MG63 (cell line): ENCODE measurements around the gene IFNE. TPM values are rescaled to one million over a fixed set of nuclear protein-coding genes. Genes with fewer than 3 reads are reported as not detected.
A peak's percentile ranks its signal among the peaks of the same experiment; 100 is the strongest.

ENCODE experiments used
- DNase-seq: peaks from one replicate; pipeline ENCODE4 v3.0.0-alpha.2; 2020
- H3K27me3 ChIP-seq: fragments of 250-450 bp; sonication (Bioruptor Pico); 2 replicates; pipeline ENCODE4 v1.5.1; 2020; ENCODE audit warnings: mild to moderate bottlenecking, moderate library complexity
- H3K36me3 ChIP-seq: fragments of 250-450 bp; sonication (Bioruptor Pico); 2 replicates; pipeline ENCODE4 v1.5.1; 2020; ENCODE audit warnings: mild to moderate bottlenecking, moderate library complexity
- H3K4me3 ChIP-seq: fragments of 250-450 bp; sonication (Bioruptor Pico); 2 replicates; pipeline ENCODE4 v1.5.1; 2020; ENCODE audit warnings: mild to moderate bottlenecking, moderate library complexity
- H3K9me3 ChIP-seq: fragments of 250-450 bp; sonication (Bioruptor Pico); 2 replicates; pipeline ENCODE4 v1.5.1; 2020; ENCODE audit warnings: mild to moderate bottlenecking, moderate library complexity
- total RNA-seq: library from RNA; depleted of rRNA; stranded (reverse); fragments of >200 nt; shearing (Covaris generic); gene quantifications from 2 replicates; pipeline ENCODE4 v1.2.3, GENCODE V29; 2014; ENCODE audit warnings: low replicate concordance; rRNA removed

IFNE gene, protein sequence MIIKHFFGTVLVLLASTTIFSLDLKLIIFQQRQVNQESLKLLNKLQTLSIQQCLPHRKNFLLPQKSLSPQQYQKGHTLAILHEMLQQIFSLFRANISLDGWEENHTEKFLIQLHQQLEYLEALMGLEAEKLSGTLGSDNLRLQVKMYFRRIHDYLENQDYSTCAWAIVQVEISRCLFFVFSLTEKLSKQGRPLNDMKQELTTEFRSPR
- total RNA-seq = 0.92 TPM in 1 of 2 replicates, not detected in the other

DNA sequence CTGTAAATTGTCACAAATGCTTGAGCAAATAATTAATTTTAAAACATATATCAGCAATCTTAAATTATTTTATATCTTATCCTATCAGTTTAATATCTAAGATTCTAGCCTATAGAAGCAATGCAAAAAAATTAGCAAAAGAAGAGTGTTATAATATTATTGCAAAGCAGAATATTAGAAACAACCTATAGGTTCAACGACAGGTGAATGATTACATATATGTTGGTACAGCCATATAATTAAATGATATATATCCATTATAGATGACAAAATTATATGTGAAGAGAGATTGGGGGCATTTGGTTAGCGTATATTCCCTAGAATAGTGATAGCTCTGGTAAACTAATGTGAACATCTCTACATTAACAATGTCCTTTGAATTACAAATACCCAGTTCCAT, at the start of gene IFNE:
Gene IFNE, minus strand, starts transcription at position 101 of the 400 bp plus-strand sequence. CDS start 619 bp downstream, outside the sequence.
- no peaks in the 10 kb centered on the region for H3K27me3 ChIP-seq
- peaks cover 13% of the 10 kb centered on the region for H3K9me3 ChIP-seq
- H3K36me3 ChIP-seq = peaks cover 78% of the 10 kb centered on the region
- H3K4me3 ChIP-seq = no peak within 1 kb of the TSS
- no peak for DNase-seq

DNA sequence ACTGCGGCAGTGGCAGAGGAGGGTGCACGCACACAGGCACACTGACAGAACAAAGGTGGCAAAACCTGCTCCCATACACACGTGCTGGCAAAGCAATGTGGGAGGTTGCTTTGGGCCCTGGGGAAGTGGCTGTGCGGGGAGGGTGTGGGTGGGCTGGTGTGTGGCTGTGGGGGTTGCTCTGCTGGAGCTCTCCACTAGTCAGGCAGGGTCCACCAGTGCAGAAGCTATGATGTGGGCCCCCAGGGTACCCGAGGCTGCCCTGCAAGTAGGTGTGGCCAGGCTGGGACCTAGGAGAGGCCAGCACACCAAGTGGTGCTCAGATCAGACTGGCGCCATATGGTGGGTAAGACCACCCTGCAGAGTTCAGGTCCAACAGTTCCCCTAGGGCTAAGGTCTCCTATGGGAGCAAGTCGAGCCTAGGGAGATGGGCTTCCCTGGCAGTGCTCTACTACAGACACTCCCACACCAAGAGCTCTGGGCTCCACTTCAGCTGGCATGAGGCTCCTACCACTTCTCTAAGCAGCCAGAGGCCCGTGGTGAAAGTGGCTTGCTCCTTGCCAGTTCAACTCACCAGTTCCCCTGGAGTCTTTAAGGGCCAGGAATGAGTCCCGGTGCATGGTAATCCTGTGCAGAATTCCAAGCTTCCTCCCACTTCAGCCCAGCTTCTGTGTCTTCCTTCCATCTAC, 46.2 kb upstream of the IFNE start:
- DNase-seq = peak; percentile 52
- H3K4me3 ChIP-seq = no peak overlapping the region
- H3K27me3 ChIP-seq = no peaks in the 10 kb centered on the region
- peaks cover 100% of the 10 kb centered on the region for H3K36me3 ChIP-seq
- peaks cover 50% of the 10 kb centered on the region for H3K9me3 ChIP-seq

DNA sequence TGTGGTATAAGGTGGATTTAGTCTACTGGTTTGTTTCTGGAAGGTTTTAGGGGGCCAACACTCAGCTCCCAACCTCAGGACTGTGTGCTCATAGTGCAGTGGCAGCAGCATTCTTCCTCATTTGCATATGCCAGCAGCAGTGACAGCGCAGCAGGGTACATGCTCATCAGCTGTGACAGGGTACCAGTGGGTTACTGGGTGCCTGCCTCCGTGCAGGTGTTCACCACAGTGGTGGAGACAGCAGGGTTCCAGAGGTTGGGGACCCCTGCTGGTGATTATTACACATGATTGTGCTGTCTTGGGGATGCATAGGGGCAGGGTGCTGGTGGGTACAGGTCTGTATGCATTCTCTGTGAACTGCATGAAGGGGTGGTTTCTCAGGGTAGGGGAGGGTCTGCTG, 45.5 kb upstream of the IFNE start:
- peaks cover 100% of the 10 kb centered on the region for H3K36me3 ChIP-seq
- H3K27me3 ChIP-seq = no peaks in the 10 kb centered on the region
- H3K4me3 ChIP-seq = no peak overlapping the region
- DNase-seq = no peak
- H3K9me3 ChIP-seq = peaks cover 55% of the 10 kb centered on the region

DNA sequence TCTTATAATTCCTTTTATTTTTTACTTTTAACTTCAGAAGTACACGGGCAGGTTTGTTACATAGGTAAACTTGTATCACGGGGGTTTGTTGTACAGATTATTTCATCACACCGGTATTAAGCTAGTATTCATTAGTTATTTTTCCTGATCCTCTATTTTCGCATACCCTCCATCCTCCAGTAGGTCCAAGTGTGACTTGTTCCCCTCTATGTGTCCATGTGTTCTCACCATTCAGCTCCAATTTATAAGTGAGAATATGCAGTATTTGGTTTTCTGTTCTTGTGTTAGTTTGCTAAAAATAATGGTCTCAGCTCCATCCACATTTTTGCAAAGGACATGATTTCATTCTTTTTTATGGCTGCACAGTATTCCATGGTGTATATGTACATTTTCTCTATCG, 43.1 kb upstream of the IFNE start:
- no peak for DNase-seq
- H3K27me3 ChIP-seq = no peaks in the 10 kb centered on the region
- peaks cover 98% of the 10 kb centered on the region for H3K36me3 ChIP-seq
- H3K9me3 ChIP-seq = peaks cover 62% of the 10 kb centered on the region
- no peak overlapping the region for H3K4me3 ChIP-seq

DNA sequence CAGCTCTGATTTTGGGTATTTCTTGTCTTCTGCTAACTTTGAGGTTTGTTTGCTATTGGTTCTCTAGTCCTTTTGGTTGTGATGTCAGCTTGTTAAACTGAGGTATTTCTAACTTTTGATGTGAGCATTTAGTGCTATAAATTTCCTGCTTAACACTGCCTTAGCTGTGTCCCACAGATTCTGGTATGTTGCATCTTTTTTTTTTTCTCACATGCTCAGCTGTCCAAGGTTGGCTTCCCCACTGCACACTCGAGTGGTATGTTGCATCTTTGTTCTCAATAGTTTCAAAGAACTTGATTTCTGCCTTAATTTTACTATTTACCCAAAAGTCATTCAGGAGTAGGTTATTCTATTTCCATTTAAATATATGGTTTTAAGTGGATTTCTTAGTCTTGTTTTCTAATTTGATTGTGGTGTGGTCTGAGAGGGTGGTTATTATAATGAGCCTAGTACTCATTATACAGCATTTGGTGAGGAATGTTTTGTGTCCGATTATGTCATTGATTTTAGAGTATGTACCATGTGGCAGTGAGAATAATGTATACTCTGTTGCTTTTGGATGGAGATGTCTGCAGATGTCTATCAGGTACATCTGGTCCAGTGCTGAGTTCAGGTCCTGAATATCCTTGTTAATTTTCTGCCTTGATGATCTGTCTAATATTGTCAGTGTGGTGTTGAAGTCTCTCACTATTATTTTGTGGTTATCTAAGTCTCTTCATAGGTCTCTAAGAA, 42.2 kb upstream of the IFNE start:
- DNase-seq = no peak
- no peaks in the 10 kb centered on the region for H3K27me3 ChIP-seq
- peaks cover 55% of the 10 kb centered on the region for H3K9me3 ChIP-seq

DNA sequence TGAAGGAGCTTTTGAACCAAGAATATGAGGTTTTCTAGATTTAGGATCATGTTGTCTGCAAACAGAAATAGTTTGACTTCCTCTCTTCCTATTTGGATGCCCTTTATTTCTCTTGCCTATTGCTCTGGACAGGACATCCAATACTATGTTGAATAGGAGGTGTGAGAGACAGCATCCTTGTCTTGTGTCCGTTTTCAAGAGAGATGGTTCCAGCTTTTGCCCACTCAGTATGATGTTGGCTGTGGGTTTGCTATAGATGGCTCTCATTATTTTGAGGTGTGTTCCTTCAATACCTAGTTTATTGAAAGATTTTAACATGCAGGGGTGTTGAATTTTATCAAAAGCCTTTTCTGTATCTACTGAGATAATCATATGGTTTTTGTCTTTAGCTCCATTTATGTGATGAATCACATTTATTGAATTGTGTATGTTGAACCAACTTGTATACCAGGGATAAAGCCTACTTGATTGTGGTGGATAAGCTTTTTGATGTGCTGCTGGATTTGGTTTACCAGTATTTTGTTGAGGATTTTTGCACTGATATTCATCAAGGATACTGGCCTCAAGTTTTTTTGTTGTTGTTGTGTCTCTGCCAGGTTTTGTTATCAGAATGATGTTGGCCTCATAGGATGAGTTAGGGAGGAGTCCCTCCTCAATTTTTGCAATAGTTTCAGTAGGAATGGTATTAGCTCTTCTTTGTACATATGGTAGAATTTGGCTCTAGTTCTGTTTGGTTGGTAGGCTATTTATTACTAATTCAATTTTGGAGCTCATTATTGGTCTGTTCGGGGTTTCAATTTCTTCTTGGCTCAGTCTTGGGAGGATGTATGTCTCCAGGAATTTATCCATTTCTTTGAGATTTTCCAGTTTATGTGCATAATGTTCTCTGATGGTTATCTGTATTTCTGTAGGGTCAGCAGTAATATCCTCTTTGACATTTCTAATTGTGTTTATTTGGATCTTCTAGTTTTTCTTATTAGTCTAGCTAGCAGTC, 41.2 kb upstream of the IFNE start:
- Histone ChIP-seq H3K36me3 (peaks cover 97% of the 10 kb centered on the region), H3K27me3 (no peaks in the 10 kb centered on the region), H3K4me3 (no peak overlapping the region), H3K9me3 (peaks cover 53% of the 10 kb centered on the region)
- no peak for DNase-seq

More for the DNA sequence above, 42.2 kb upstream of the IFNE start:
- H3K4me3 ChIP-seq = no peak overlapping the region
- H3K36me3 ChIP-seq = peaks cover 97% of the 10 kb centered on the region

DNA sequence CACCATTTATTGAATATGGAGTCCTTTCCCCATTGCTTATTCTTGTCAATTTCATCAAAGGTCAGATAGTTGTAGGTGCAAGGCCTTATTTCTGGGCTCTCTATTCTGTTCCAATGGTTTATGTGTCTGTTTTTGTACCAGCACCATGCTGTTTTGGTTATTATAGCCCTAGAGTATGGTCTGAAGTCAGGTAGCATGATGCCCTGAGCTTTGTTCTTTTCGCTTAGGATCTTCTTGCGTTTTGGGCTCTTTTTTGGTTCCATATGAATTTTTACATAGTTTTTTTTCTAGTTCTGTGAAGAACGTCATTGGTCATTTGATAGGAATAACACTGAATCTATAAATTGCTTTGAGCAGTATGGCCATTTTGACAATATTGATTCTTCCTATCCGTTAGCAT, 40.2 kb upstream of the IFNE start:
- Histone ChIP-seq H3K36me3 (peaks cover 97% of the 10 kb centered on the region), H3K9me3 (peaks cover 51% of the 10 kb centered on the region)

DNA sequence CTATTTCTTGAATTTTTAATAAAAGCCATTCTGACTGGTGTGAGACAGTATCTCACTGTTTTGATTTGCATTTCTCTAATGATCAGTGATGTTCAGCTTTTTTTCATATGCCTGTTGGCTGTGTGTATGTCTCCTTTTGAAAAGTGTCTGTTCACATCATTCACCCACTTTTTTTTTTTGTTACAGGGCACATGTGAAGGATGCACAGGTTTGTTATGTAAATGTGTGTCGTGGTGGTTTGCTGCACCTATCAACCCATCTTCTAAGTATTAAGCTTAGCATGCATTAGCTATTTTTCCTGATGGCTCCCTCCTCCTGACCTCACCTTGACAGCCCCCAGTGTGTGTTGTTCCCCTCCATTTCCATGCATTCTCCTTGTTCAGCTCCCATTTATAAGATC, 39.3 kb upstream of the IFNE start:
- peaks cover 42% of the 10 kb centered on the region for H3K9me3 ChIP-seq
- no peak for DNase-seq
- no peaks in the 10 kb centered on the region for H3K27me3 ChIP-seq
- no peak overlapping the region for H3K4me3 ChIP-seq
- H3K36me3 ChIP-seq = peaks cover 94% of the 10 kb centered on the region

More for the DNA sequence above, 40.2 kb upstream of the IFNE start:
- DNase-seq = no peak
- no peaks in the 10 kb centered on the region for H3K27me3 ChIP-seq
- H3K4me3 ChIP-seq = no peak overlapping the region

DNA sequence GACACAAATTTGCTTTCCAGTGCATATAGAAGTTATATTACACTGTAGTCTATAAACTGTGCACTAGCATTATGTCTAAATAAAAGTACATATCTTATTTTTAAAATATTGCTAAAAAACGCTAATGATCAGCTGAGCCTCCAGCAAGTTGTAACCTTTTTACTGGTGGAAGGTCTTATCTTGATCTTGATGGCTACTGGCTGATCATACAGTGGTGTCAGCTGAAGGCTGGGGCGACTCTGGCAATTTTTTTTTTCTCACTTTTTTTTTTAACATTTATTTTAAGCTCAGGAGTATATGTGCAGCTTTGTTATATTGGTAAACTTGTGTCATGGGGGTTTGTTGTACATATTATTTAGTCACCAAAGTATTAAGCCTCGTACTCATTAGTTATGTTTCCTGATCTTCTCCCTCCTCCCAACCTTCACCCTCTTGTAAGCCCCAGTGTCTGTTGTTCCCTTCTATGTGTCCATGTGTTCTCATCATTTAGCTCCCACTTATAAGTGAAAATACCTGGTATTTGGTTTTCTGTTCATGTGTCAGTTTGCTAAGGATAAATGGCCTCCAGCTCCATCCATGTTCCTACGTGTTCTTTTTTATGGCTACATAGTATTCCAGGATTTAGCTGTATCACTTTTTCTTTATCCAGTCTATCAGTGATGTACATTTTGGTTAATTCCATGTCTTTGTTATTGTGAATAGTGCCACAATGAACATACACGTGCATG, 38.6 kb upstream of the IFNE start:
- peaks cover 90% of the 10 kb centered on the region for H3K36me3 ChIP-seq
- no peaks in the 10 kb centered on the region for H3K27me3 ChIP-seq
- no peak overlapping the region for H3K4me3 ChIP-seq
- H3K9me3 ChIP-seq = peaks cover 39% of the 10 kb centered on the region
- no peak for DNase-seq

DNA sequence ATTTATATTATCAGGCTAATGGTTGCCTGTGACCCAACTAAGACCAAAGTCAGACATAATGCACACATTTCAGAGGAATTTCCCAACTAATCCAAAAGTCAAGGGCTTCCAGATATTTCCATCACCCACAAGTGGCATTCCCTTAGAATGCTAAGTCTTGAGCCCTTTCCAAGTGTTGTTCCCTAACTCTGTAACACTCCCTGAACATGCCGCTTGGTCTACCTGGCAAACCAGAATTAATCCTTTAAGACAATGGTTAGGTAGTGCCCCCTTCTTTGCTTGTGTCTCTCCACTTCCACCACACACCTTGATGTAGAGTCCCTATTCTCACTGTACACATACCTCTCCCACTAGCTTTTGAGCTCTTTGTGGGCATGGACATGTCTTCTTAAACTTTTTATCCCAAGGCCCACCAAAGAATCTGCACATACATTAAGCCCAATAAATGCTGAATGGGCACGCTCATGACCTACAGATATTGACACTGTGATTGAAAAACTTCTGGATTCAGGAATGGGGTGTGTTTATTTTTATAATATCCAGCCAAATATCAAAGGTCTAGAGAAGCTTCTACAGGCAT, 37.8 kb upstream of the IFNE start:
- H3K27me3 ChIP-seq = no peaks in the 10 kb centered on the region
- H3K36me3 ChIP-seq = peaks cover 83% of the 10 kb centered on the region
- DNase-seq = no peak
- H3K9me3 ChIP-seq = peaks cover 32% of the 10 kb centered on the region
- no peak overlapping the region for H3K4me3 ChIP-seq

DNA sequence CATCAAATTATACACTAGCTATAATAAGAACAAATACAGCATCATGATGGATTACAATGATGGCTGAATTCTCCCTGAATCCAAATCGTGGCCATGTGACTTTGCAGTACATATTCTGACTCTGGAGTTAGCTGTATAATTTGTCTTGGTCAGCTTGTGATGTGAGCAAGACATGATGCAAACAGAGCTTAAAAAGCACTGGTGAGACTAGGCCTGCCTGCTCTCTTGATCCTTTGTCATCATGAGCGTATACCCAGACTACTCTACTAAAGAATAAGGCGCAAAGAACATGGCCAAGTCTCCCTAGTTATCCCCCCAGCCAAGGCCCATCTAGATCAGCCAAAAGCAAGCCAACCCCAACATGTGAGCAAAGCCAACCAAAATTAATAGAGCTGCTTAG, 34.7 kb upstream of the IFNE start:
- H3K36me3 ChIP-seq = peaks cover 73% of the 10 kb centered on the region
- H3K4me3 ChIP-seq = no peak overlapping the region
- no peak for DNase-seq
- peaks cover 2% of the 10 kb centered on the region; the same call in 1 of the 2 replicates for H3K9me3 ChIP-seq
- no peaks in the 10 kb centered on the region for H3K27me3 ChIP-seq

DNA sequence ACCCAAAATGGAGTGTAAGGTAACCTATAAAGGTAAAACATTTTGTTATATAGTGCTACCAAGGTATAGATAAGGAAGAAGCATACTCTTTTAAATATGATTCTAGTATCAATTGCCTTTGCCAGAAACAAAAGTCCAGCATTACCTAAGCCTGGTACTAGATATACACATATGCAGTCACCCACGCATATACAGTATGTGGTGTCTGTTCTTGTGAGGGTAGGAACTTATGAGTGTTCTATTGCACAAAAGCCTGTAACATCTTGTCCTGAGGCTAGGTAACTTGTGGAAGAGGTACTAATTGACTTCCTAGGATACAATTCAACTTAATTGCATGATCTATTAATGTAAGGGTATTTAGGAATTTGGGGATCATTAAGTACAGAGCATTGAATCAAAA, 31.3 kb upstream of the IFNE start:
- no peak overlapping the region for H3K4me3 ChIP-seq
- DNase-seq = no peak
- H3K27me3 ChIP-seq = no peaks in the 10 kb centered on the region
- peaks cover 71% of the 10 kb centered on the region for H3K36me3 ChIP-seq
- H3K9me3 ChIP-seq = no peaks in the 10 kb centered on the region

DNA sequence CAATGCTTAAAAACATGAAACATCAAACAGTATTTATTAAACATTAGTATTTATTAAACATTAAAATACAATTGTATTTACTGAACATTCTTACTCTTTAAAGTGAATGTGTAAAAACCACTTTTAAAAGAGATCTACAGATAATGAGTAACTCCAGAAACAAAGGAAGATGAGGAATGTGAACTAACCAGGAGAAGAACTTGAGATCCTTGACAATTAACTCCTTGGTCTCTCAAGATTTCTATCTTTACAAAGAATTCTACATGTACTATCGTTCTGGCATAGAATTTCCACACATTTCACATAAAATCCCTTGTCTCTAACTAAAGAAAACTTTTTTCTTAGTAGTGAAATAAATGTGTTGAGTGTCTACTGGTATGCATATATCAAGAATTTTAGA, 28.7 kb upstream of the IFNE start:
- no peak for DNase-seq
- Histone ChIP-seq H3K4me3 (no peak overlapping the region), H3K27me3 (no peaks in the 10 kb centered on the region), H3K36me3 (peaks cover 52% of the 10 kb centered on the region), H3K9me3 (no peaks in the 10 kb centered on the region)

DNA sequence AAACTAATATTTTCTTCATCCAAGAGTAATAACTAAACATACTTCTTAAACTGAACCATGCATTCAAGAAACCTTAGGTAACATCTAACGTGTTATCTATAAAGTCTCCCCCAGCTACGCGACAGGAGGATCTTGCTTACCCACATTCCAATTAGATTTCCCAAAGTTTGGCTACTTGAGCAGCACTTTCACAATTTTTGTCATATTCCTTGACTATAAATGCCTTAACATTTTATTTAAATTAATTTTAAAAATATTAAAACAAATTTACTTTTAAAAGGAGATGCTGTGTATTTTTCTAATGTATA, 25.3 kb upstream of the IFNE start:
- peaks cover 48% of the 10 kb centered on the region for H3K36me3 ChIP-seq
- H3K9me3 ChIP-seq = no peaks in the 10 kb centered on the region
- no peak overlapping the region for H3K4me3 ChIP-seq
- H3K27me3 ChIP-seq = no peaks in the 10 kb centered on the region
- DNase-seq = no peak

DNA sequence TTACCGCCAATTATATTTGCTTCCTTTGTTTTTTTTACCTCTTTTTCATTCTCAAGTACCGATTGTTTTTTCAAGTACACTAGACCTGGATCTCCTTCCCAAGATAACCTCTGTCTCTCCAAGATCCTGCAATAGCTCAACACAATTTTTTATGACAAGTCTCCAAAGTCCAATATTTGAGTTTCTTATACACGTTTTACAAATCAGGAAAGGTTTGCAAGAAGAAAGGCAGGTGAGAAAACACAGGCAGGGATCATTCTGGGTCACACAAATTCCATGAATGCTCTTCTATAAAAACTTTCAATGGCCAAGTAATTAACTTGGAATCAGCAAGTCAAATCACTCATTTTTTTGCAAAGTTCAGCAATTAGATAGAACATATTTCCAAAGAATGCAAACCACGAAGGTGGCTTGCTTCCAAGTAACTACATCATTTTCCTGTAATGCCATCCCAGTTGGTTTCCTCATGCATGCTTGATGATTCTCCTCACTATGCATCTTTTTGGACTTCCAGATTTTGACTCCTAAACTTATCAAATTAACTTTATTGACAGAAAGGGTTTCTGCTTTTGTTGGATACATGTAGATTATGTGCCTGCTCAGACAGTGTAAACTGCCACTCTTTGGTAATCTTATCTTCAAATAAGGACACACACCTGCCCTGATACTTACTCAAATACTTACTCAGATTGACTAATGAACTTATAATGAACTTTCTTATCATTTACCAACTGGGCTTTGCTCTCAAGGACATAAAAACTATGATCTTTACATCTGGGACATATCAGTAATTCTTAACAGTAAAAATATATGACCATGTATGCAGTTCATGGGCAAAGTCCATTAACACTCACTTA, 24.7 kb upstream of the IFNE start:
- H3K9me3 ChIP-seq = no peaks in the 10 kb centered on the region
- no peak overlapping the region for H3K4me3 ChIP-seq
- H3K36me3 ChIP-seq = peaks cover 44% of the 10 kb centered on the region
- DNase-seq = peak; percentile 82
- H3K27me3 ChIP-seq = no peaks in the 10 kb centered on the region
